ENCODE measurements around the gene DCDC2C.

DNA sequence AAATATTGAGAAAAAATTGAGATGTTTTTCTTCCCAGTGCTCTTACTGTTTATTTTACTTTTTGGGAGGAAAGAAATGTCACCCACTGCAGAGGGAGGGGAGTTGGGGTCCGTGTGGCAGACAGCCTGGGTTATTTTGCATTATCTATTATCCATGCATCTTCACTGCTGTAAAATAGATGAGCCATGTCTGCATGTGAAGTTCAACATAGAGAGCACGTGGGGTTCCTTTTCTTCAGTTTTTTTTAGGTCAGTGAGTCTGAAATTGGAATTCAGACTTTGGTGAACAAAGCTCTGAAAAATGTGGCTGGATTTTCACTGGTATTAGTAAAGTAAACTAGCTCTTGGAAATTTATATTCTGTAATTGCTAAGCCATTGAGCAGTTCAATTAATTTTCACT is 2.4 kb downstream of the DCDC2C start:
- TF ChIP-seq, protein P1, sequence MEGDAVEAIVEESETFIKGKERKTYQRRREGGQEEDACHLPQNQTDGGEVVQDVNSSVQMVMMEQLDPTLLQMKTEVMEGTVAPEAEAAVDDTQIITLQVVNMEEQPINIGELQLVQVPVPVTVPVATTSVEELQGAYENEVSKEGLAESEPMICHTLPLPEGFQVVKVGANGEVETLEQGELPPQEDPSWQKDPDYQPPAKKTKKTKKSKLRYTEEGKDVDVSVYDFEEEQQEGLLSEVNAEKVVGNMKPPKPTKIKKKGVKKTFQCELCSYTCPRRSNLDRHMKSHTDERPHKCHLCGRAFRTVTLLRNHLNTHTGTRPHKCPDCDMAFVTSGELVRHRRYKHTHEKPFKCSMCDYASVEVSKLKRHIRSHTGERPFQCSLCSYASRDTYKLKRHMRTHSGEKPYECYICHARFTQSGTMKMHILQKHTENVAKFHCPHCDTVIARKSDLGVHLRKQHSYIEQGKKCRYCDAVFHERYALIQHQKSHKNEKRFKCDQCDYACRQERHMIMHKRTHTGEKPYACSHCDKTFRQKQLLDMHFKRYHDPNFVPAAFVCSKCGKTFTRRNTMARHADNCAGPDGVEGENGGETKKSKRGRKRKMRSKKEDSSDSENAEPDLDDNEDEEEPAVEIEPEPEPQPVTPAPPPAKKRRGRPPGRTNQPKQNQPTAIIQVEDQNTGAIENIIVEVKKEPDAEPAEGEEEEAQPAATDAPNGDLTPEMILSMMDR (conservative IDR thresholded peaks at IDR 0.05) = no peak
- TF ChIP-seq EZH2 (IDR thresholded peaks at IDR 0.05; ENCODE audit: low read depth) = no peak

All from PC-9 (cell line).